ENCODE results near the gene ARHGAP25. TPM values are rescaled to one million over a fixed set of nuclear protein-coding genes. Genes with fewer than 3 reads are reported as not detected.

Gene ARHGAP25
- total and polyA plus RNA-seq, 2 experiments from 2014 or later: 1.9 to 2.0 TPM

DNA sequence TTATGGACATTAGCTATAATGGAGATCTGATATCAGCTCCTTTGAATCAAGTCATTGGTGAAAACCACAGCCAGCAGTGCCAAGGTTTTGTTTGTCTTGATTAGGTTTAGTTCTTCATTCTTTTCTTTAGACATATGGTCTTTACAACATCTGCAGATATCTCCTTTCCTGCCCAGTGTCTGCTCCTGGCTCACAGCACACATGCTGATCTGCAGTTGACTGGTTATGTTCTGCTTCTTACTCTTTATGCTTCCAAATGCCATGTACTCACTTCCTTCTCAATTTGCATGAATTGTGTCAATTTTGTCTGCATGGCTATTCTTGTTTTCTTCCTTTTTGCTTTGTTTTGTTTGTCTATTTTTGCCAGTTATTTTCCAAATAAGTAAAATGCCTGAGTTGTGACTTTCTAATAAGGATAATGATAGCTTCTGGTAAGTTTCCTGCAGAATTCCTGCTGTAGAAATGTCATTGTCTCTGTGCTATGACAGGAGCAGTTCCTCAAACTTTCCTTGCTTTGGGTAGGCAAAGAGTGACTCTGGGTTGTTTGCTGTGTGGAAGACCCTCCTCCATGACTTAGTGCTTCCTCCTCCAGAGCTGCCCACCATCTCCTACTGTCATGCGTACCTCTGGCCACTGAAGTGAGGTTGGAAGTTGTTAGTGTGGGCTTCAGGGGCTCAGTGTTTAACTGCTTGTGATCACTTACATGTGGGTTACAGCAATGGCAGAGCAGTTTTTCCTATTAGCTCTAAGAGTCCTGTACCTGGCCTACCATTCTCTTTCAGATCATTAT is 8.2 kb downstream of the ARHGAP25 start:
- H3K4me2 ChIP-seq: no peak overlapping the region
- TF ChIP-seq, protein P1, sequence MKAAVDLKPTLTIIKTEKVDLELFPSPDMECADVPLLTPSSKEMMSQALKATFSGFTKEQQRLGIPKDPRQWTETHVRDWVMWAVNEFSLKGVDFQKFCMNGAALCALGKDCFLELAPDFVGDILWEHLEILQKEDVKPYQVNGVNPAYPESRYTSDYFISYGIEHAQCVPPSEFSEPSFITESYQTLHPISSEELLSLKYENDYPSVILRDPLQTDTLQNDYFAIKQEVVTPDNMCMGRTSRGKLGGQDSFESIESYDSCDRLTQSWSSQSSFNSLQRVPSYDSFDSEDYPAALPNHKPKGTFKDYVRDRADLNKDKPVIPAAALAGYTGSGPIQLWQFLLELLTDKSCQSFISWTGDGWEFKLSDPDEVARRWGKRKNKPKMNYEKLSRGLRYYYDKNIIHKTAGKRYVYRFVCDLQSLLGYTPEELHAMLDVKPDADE (IDR thresholded peaks at IDR 0.05): no peak
- TF ChIP-seq NANOG (IDR thresholded peaks at IDR 0.05; ENCODE audit: borderline replicate concordance): no peak
- peaks cover 18% of the 10 kb centered on the region for H3K4me1 ChIP-seq (ENCODE audit: insufficient read depth)
- Mint-ChIP-seq H3K27ac (no peak overlapping the region), H3K4me3 (no peak overlapping the region), H3K4me1 (peaks cover 21% of the 10 kb centered on the region), H3K9me3 (no peaks in the 10 kb centered on the region), H3K36me3 (ENCODE audit: low read depth) (peaks cover 4% of the 10 kb centered on the region; the same call in 1 of the 3 replicates), H3K27me3 (ENCODE audit: insufficient read depth, low read depth, poor library complexity) (peaks cover 6% of the 10 kb centered on the region)
- H3K4me3 ChIP-seq: no peak overlapping the region
- no peaks in the 10 kb centered on the region for H3K27me3 ChIP-seq (ENCODE audit: insufficient read depth)
- ATAC-seq (no peak), DNase-seq (ENCODE audit: low spot score) (no peak)
- H3K9me2 ChIP-seq (ENCODE audit: insufficient read depth): peaks cover 14% of the 10 kb centered on the region
- H3K27ac ChIP-seq (ENCODE audit: low read depth): no peak overlapping the region
- no peaks in the 10 kb centered on the region for H3F3A ChIP-seq (replicated peaks; ENCODE audit: low read depth)
- H3K79me2 ChIP-seq (replicated peaks; ENCODE audit: insufficient read depth): no peaks in the 10 kb centered on the region
- H3K36me3 ChIP-seq (ENCODE audit: insufficient read depth): no peaks in the 10 kb centered on the region
- no peaks in the 10 kb centered on the region for H4K20me1 ChIP-seq (replicated peaks; ENCODE audit: insufficient read depth)
- H2AFZ ChIP-seq: no peak overlapping the region

GRCh38 chr2:68743531-68743930 is 8.9 kb downstream of the ARHGAP25 start:
- TF ChIP-seq ZNF331 (CRISPR knock-in tag; IDR thresholded peaks at IDR 0.05; ENCODE audit: low read depth) (no peak), ZNF114 (CRISPR knock-in tag; IDR thresholded peaks at IDR 0.05) (no peak)
- TF ChIP-seq, protein P1 (IDR thresholded peaks at IDR 0.05): no peak
- H3K9me3 Mint-ChIP-seq: no peaks in the 10 kb centered on the region
- Histone ChIP-seq H4K20me1 (replicated peaks; ENCODE audit: insufficient read depth) (no peaks in the 10 kb centered on the region), H3K79me2 (replicated peaks; ENCODE audit: insufficient read depth) (no peaks in the 10 kb centered on the region), H2AFZ (0 out of 2 replicates have a peak overlapping the region, but pooled peaks have one; percentile 85), H3K4me2 (no peak overlapping the region), H3K4me3 (no peak overlapping the region), H3K36me3 (ENCODE audit: insufficient read depth) (no peaks in the 10 kb centered on the region), H3K9me2 (ENCODE audit: insufficient read depth) (peaks cover 14% of the 10 kb centered on the region), H3F3A (replicated peaks; ENCODE audit: low read depth) (no peaks in the 10 kb centered on the region), H3K4me1 (ENCODE audit: insufficient read depth) (peaks cover 18% of the 10 kb centered on the region), H3K27ac (ENCODE audit: low read depth) (no peak overlapping the region), H3K27me3 (ENCODE audit: insufficient read depth) (no peaks in the 10 kb centered on the region)
- peaks cover 8% of the 10 kb centered on the region for H3K27me3 Mint-ChIP-seq (ENCODE audit: insufficient read depth, low read depth, poor library complexity)
- DNase-seq (ENCODE audit: low spot score) (no peak), ATAC-seq (no peak)
- peaks cover 21% of the 10 kb centered on the region for H3K4me1 Mint-ChIP-seq
- no peak overlapping the region for H3K4me3 Mint-ChIP-seq
- no peak overlapping the region for H3K27ac Mint-ChIP-seq
- peaks cover 4% of the 10 kb centered on the region; the same call in 1 of the 3 replicates for H3K36me3 Mint-ChIP-seq (ENCODE audit: low read depth)

DNA sequence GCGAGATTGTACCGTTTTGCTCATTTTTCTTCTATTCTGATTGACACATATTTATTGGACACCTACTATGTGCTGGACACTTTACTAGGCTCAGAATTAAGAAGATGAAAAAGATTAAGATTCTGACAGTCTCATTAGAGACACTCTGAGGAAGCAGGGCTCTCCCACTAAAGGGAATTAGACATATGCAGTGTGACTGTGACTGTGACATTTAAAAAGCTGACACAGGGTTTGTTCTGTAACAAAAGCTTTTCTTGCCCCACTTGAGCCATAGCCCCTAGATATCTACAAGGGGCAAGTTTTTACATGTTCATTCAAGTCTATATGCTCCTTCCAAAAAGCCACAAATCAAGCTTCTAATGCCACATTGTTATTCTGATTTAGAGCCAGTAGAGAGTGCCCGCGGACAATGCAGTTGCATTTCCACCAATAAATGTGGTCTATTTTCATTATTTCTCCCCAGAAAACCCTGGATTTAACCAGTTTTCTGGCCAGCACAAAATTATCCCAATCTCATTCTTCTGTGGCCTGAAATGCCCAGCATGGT is 9.8 kb downstream of the ARHGAP25 start:
- no peak overlapping the region for H3K27ac ChIP-seq (ENCODE audit: low read depth)

More for the DNA sequence above, 9.8 kb downstream of the ARHGAP25 start:
- no peaks in the 10 kb centered on the region for H3F3A ChIP-seq (replicated peaks; ENCODE audit: low read depth)
- Mint-ChIP-seq H3K36me3 (ENCODE audit: low read depth) (peaks cover 4% of the 10 kb centered on the region; the same call in 1 of the 3 replicates), H3K27ac (peak overlapping the region; percentile 66), H3K4me3 (no peak overlapping the region), H3K27me3 (ENCODE audit: insufficient read depth, low read depth, poor library complexity) (peaks cover 8% of the 10 kb centered on the region), H3K9me3 (no peaks in the 10 kb centered on the region), H3K4me1 (peaks cover 21% of the 10 kb centered on the region)
- no peak overlapping the region for H2AFZ ChIP-seq
- peak; percentile 24 for DNase-seq (ENCODE audit: low spot score)
- no peak; the same call in 2 of the 3 replicates for ATAC-seq
- H3K79me2 ChIP-seq (replicated peaks; ENCODE audit: insufficient read depth): no peaks in the 10 kb centered on the region
- peaks cover 18% of the 10 kb centered on the region for H3K4me1 ChIP-seq (ENCODE audit: insufficient read depth)
- H3K36me3 ChIP-seq (ENCODE audit: insufficient read depth): no peaks in the 10 kb centered on the region
- H3K27me3 ChIP-seq (ENCODE audit: insufficient read depth): no peaks in the 10 kb centered on the region
- H3K9me2 ChIP-seq (ENCODE audit: insufficient read depth): peaks cover 10% of the 10 kb centered on the region; the same call in 1 of the 2 replicates
- no peaks in the 10 kb centered on the region for H4K20me1 ChIP-seq (replicated peaks; ENCODE audit: insufficient read depth)
- 0 out of 2 replicates have a peak overlapping the region, but pooled peaks have one; percentile 1 for H3K4me2 ChIP-seq
- TF ChIP-seq, protein P2, sequence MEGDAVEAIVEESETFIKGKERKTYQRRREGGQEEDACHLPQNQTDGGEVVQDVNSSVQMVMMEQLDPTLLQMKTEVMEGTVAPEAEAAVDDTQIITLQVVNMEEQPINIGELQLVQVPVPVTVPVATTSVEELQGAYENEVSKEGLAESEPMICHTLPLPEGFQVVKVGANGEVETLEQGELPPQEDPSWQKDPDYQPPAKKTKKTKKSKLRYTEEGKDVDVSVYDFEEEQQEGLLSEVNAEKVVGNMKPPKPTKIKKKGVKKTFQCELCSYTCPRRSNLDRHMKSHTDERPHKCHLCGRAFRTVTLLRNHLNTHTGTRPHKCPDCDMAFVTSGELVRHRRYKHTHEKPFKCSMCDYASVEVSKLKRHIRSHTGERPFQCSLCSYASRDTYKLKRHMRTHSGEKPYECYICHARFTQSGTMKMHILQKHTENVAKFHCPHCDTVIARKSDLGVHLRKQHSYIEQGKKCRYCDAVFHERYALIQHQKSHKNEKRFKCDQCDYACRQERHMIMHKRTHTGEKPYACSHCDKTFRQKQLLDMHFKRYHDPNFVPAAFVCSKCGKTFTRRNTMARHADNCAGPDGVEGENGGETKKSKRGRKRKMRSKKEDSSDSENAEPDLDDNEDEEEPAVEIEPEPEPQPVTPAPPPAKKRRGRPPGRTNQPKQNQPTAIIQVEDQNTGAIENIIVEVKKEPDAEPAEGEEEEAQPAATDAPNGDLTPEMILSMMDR (conservative IDR thresholded peaks at IDR 0.05; ENCODE audit: low read depth in 2 of 2): peak in 1 of 2 experiments; percentile 12; a peak in 1 of 4 replicates
- no peak for TF ChIP-seq EZH2 (IDR thresholded peaks at IDR 0.05; ENCODE audit: low read depth, unreplicated experiment)
- no peak overlapping the region for H3K4me3 ChIP-seq
